IPS-15b (cell line): ENCODE data around the gene NUDT21.
"Not testable (repeated sequence)": the region's sequence is repeated elsewhere in the genome, so short reads cannot be mapped to it uniquely, and the experiment has no call there.

ENCODE experiments used
- H3K27me3 ChIP-seq: one replicate; pipeline ENCODE4 v1.6.1; 2013; ENCODE audit warnings: low read length; ENCODE audit not compliant: control insufficient read depth, insufficient read depth
- H3K36me3 ChIP-seq: one replicate; pipeline ENCODE4 v1.6.1; 2013; ENCODE audit warnings: low read length; ENCODE audit not compliant: control insufficient read depth, insufficient read depth
- H3K4me1 ChIP-seq: one replicate; pipeline ENCODE4 v1.6.1; 2013; ENCODE audit warnings: mild to moderate bottlenecking, low read length; ENCODE audit not compliant: control insufficient read depth, insufficient read depth
- H3K4me3 ChIP-seq: one replicate; pipeline ENCODE4 v1.5.1; 2013; ENCODE audit warnings: low read depth, low read length
- H3K9ac ChIP-seq: one replicate; pipeline ENCODE4 v1.6.1; 2013; ENCODE audit warnings: low read depth, mild to moderate bottlenecking, low read length
- H3K9me3 ChIP-seq: one replicate; pipeline ENCODE4 v1.6.1; 2013; ENCODE audit warnings: mild to moderate bottlenecking, low read length; ENCODE audit not compliant: control insufficient read depth, insufficient read depth

The NUDT21 gene

DNA sequence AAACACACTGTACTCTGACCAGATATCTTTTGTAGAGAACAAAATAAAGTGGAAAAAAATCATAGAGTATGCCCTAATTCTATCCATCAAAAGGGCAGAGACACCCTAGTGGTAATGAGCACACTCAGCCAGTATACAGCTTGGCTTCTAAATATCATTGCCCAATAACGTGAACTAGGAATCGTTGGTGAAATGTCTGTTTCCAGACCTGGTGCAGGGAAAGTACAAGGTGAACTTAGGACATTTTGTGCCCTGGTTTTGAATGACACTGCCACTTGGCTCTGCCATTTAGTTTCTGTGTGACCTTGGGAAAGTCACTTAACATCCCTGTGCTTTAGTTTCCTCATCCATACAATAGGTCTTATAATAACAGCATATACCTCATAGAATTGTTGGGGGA lies 39.5 kb downstream of the NUDT21 start:
- no peak overlapping the region for H3K4me3 ChIP-seq
- no peaks in the 10 kb centered on the region for H3K27me3 ChIP-seq
- no peak overlapping the region for H3K9ac ChIP-seq
- H3K36me3 ChIP-seq = peaks cover 11% of the 10 kb centered on the region
- peaks cover 6% of the 10 kb centered on the region for H3K4me1 ChIP-seq
- H3K9me3 ChIP-seq = no peaks in the 10 kb centered on the region

DNA sequence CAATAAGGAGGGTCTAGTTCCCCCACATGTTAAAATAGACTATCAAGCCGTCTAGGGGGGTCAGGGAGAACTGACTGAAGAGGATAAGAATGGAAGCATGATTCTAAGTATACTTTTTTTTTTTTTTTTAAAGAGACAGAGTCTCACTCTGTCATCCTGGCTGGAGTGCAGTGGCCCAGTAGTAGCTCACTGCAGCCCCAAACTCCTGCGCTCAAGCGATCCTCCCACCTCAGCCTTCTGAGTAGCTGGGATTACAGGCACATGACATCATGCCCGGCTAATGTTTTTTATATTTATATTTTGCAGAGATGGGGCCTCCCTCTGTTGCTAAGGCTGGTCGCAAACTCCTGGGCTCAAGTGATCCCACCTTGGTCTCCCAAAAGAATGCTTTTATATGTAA lies 40.0 kb downstream of the NUDT21 start:
- peaks cover 6% of the 10 kb centered on the region for H3K4me1 ChIP-seq
- H3K9me3 ChIP-seq = no peaks in the 10 kb centered on the region
- no peaks in the 10 kb centered on the region for H3K27me3 ChIP-seq
- H3K36me3 ChIP-seq = peaks cover 11% of the 10 kb centered on the region
- no peak overlapping the region for H3K9ac ChIP-seq
- no peak overlapping the region for H3K4me3 ChIP-seq

DNA sequence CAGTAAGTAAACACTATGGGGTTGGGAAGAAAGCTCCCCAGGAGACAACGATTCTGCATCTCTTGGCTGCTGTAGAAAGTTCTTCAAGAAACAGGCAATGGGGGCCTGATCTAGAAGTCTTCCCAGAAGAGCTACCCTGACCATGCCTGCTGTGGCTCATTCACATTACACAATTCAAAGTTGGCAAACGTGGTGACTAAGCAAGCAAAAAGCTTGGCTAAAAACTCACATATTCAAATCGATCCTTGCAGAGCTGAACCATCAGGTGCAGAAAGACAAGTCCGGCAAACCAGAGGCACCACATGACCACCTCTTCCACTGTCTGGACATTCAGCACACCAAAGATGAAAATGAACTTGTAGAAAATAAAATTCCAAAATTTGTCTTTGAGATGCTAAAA lies 41.9 kb downstream of the NUDT21 start:
- no peak overlapping the region for H3K9ac ChIP-seq
- no peaks in the 10 kb centered on the region for H3K4me1 ChIP-seq
- H3K27me3 ChIP-seq = no peaks in the 10 kb centered on the region
- H3K4me3 ChIP-seq = no peak overlapping the region
- H3K9me3 ChIP-seq = no peaks in the 10 kb centered on the region
- peaks cover 14% of the 10 kb centered on the region for H3K36me3 ChIP-seq

DNA sequence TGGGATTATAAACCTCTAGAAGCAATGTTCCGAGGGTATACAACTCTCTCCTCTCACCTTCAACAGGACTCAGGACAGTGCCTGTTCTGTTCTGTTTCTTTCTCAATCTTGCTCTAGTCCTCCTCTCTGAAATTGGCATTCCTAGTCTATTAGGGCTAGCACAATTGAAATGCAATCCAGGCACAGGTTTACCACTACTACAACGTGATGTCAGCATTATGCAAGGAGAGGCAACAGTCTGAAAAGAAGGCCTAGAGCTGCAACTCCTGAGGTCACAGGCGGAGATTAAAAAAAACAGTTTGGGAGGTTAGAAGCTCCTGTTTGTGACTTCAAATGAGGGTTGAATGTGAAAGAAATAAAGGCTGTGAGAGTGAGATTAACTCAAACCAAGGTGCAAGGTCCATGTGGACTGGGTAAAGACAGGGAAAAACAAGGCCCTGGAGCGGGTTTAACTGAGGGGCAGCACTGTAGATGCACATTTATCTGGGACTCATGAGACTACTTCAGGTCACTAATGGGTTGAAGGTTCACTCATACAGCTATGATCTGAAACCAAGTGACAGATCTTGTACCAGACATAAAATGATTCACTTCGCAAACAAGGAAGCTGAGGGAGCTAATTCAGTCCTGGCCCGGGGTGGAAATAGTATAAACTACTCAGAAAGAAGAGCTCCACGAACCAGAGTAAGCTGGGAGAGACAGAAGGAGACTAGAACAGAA lies 42.6 kb downstream of the NUDT21 start:
- Histone ChIP-seq H3K36me3 (peaks cover 14% of the 10 kb centered on the region), H3K9me3 (no peaks in the 10 kb centered on the region), H3K27me3 (no peaks in the 10 kb centered on the region), H3K4me3 (no peak overlapping the region), H3K4me1 (no peaks in the 10 kb centered on the region), H3K9ac (no peak overlapping the region)

DNA sequence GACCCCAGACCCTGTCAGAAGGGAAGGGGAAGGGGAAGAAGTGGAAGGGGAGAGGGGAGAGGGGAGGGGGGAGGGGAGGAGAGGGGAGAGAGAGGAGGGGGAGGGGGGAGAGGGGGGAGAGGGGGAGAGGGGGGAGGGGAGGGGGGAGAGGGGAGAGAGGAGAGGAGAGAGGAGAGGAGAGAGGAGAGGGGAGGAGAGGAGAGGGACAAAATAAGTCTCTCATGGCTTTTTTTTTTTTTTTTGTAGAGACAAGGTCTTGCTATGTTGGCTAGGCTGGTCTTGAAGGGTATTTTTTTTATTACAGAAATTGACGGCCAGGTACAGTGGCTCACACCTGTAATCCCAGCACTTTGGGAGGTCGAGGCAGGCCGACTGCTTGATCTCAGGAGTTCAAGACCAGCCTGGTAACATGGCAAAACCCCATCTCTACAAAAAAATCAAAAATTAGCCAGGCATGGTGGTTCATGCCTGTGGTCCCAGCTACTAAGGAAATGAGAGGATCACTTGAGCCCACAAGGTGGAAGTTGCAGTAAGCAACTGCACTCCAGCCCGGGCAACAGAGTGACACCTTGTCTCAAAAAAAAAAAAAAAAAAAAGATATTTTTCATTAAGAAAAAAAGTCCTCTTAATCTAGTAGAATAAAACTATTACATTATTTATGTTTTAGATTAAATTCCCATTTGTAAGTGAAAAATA lies 45.0 kb downstream of the NUDT21 start:
- no peaks in the 10 kb centered on the region for H3K9me3 ChIP-seq
- no peaks in the 10 kb centered on the region for H3K4me1 ChIP-seq
- no peaks in the 10 kb centered on the region for H3K27me3 ChIP-seq
- H3K4me3 ChIP-seq = no peak overlapping the region
- H3K36me3 ChIP-seq = peaks cover 20% of the 10 kb centered on the region
- no peak overlapping the region for H3K9ac ChIP-seq

DNA sequence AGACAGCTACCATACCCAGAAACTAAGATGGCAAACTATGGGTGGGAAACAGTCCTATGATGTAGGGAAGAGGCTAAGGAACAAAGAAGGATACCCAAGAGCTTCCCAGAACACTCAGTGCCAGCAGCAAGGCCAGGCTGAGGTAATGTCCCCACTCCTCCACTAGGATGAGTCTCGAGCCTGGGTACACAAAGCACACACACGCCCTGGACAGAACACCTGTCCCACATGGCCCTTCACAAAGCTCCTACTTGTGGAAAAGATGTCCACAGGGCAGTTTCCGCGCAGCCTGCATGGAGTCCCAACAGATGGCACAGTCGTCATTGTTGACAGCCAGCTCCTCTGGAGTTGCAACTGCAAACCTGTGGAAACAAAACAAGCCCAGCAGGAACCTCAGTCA lies 49.6 kb downstream of the NUDT21 start:
- H3K4me3 ChIP-seq = no peak overlapping the region
- H3K36me3 ChIP-seq = peaks cover 9% of the 10 kb centered on the region
- H3K9ac ChIP-seq = no peak overlapping the region
- no peaks in the 10 kb centered on the region for H3K27me3 ChIP-seq
- H3K9me3 ChIP-seq = no peaks in the 10 kb centered on the region
- no peaks in the 10 kb centered on the region for H3K4me1 ChIP-seq

DNA sequence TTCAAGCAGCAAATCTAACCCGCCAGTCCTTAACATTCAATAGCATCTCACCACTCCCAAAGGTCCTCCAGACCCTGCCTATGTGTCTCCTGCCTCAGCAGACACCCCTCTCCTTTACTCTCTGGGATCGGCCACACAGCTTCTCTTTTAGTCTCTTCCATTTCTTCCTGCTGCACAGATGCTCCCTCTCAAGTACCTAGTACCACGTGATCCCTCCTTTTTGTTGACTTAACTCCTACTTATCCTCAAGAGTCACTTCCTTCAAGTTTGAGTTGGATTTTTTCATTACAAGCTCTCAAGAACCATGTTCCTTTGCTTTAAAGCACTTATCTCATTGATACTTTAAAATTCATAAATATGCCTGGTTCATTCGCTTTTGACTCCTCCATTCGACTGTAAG lies 50.7 kb downstream of the NUDT21 start:
- Histone ChIP-seq H3K9me3 (no peaks in the 10 kb centered on the region), H3K9ac (no peak overlapping the region), H3K36me3 (peaks cover 9% of the 10 kb centered on the region), H3K4me1 (no peaks in the 10 kb centered on the region), H3K27me3 (no peaks in the 10 kb centered on the region), H3K4me3 (no peak overlapping the region)

DNA sequence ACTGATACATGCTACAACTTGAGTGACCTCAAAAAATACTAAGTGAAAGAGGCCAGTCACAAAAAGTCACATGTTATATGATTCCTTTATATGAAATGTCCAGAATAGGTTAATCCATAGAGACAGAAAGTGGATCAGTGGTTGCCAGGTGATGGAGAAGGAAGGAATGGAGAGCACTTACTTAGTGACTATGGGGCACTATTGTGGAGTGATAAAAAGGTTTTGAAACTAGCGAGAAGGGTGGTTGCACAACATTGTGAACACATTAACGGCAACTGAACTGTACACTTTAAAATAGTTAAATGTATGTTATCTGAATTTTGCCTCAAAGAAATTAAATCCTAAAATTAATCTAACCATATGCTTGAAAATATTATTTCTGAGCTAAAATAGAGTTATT lies 51.6 kb downstream of the NUDT21 start:
- Histone ChIP-seq H3K4me3 (no peak overlapping the region), H3K36me3 (peaks cover 6% of the 10 kb centered on the region), H3K27me3 (no peaks in the 10 kb centered on the region), H3K9me3 (no peaks in the 10 kb centered on the region), H3K9ac (no peak overlapping the region), H3K4me1 (no peaks in the 10 kb centered on the region)

DNA sequence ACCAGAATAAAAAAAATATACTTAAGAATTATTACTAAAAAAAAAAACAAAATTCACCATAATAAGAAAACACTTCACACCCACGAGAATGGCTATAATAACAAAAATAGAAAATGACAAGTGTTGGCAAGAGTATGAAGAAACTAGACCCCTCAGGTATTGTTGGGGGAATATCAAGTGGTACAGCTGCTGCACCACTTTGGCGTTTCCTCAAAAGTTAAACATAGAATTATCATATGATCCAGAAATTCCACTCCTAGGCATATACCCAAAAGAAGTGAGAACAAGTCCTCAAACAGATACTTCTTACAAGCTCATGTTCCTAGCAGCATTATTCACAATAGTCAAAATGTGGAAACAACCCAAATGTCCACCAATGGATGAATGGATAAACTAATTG lies 52.1 kb downstream of the NUDT21 start:
- no peak overlapping the region for H3K4me3 ChIP-seq
- H3K4me1 ChIP-seq = no peaks in the 10 kb centered on the region
- H3K27me3 ChIP-seq = no peaks in the 10 kb centered on the region
- no peak overlapping the region for H3K9ac ChIP-seq
- H3K9me3 ChIP-seq = no peaks in the 10 kb centered on the region
- H3K36me3 ChIP-seq = peaks cover 6% of the 10 kb centered on the region

DNA sequence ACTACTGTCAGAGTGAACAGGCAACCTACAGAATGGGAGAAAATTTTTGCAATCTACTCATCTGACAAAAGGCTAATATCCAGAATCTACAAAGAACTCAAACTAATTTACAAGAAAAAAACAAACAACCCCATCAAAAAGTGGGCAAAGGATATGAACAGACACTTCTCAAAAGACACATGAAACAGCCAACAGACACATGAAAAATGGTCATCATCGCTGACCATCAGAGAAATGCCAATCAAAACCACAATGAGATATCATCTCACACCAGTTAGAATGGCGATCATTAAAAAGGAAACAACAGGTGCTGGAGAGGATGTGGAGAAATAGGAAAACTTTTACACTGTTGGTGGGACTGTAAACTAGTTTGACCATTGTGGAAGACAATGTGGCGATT lies 54.4 kb downstream of the NUDT21 start:
- not testable (repeated sequence) for H3K4me3 ChIP-seq, H3K36me3 ChIP-seq, H3K9me3 ChIP-seq

DNA sequence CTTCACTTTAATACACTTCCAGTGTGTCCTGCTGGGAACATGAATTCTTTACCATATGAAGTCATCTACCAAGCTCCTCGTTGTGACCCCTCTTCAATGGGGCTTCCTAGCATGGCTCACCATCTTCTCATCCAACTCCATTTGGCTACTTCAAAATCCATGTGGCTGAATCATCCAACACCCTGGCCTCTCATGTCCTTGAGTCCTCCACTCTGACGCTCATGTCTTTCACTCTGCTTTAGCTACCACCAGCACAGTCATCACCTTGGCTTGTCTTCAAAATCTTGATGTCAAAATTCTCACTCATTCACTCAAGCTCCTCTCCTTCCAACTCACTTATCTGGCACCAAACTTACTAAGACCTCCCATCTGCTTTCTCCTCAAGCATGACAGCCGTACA lies 61.6 kb downstream of the NUDT21 start:
- H3K9ac ChIP-seq = no peak overlapping the region
- no peak overlapping the region for H3K4me3 ChIP-seq
- H3K9me3 ChIP-seq = no peaks in the 10 kb centered on the region
- peaks cover 15% of the 10 kb centered on the region for H3K36me3 ChIP-seq
- H3K27me3 ChIP-seq = no peaks in the 10 kb centered on the region
- H3K4me1 ChIP-seq = no peaks in the 10 kb centered on the region

More for the DNA sequence above, 54.4 kb downstream of the NUDT21 start:
- not testable (repeated sequence) for H3K4me1 ChIP-seq, H3K9ac ChIP-seq, H3K27me3 ChIP-seq

DNA sequence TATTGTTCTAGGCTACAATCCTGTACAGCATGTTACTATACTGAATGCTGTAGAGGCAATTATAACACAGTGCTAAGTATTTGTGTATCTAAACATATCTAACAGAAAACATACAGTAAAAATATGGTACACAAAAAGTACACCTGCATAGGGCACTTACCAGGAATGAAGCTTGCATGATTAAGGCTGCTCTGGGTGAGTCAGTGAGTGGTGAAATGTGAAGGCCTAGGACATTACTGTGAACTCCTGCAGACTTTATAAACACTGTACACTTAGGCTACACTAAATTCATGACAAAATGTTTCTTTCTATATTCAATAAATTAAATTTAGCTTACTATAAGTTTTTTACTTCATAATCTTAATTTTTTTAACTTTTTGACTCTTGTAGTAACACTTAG lies 62.9 kb downstream of the NUDT21 start:
- H3K36me3 ChIP-seq = peaks cover 15% of the 10 kb centered on the region

More for the DNA sequence above, 62.9 kb downstream of the NUDT21 start:
- Histone ChIP-seq H3K4me1 (no peaks in the 10 kb centered on the region), H3K27me3 (no peaks in the 10 kb centered on the region), H3K9me3 (no peaks in the 10 kb centered on the region), H3K9ac (no peak overlapping the region), H3K4me3 (no peak overlapping the region)
